ENCODE results near the gene ZNHIT6.
A peak's percentile ranks its signal among the peaks of the same experiment; 100 is the strongest.
"Not testable (repeated sequence)": the region's sequence is repeated elsewhere in the genome, so short reads cannot be mapped to it uniquely, and the experiment has no call there.

The ZNHIT6 gene, protein sequence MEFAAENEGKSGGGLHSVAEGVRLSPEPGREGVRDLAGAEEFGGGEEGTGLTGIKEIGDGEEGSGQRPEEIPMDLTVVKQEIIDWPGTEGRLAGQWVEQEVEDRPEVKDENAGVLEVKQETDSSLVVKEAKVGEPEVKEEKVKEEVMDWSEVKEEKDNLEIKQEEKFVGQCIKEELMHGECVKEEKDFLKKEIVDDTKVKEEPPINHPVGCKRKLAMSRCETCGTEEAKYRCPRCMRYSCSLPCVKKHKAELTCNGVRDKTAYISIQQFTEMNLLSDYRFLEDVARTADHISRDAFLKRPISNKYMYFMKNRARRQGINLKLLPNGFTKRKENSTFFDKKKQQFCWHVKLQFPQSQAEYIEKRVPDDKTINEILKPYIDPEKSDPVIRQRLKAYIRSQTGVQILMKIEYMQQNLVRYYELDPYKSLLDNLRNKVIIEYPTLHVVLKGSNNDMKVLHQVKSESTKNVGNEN

DNA sequence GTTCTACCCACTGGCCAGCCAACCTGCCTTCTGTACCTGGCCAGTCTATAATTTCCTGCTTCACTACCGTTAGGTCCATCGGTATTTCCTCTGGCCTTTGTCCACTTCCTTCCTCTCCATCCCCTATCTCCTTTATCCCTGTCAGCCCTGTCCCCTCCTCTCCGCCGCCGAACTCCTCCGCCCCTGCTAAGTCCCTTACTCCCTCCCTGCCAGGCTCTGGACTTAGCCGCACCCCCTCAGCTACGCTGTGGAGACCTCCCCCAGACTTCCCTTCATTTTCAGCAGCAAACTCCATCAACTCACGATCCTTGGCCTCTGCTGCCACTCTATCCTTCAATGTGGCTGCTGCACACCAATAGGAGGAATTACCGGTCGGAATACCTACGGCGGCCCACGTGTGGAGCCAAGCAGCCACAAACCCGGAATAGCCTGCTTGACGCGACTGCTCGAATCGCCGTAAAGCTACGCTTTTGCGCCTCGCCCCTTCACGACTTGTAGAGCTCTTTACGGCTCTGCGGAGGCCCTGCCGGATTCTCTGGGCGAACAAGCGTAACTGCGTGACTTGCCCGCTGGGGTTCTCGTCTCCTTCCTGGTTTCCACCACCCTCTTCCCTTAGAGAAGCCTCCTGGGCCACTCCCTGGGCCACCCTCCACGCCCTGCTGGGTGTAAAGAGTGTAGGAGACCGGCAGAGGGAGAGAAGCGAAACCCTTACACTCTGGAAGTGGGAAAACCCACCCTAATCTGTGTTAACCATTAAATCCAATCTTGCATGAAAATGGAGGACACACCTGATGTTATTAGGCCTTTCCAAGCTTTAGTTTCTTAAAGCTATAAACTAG is at the start of gene ZNHIT6:
TSS of gene ZNHIT6 (minus strand) at position 444 of the 839 bp plus-strand sequence. CDS start at position 295, 149 bp downstream.
- peak; percentile 47 for DNase-seq (ENCODE audit: low spot score)

GRCh38 chr1:85756864-85757263 is 48.6 kb upstream of the ZNHIT6 start:
- DNase-seq (ENCODE audit: low spot score): no peak

DNA sequence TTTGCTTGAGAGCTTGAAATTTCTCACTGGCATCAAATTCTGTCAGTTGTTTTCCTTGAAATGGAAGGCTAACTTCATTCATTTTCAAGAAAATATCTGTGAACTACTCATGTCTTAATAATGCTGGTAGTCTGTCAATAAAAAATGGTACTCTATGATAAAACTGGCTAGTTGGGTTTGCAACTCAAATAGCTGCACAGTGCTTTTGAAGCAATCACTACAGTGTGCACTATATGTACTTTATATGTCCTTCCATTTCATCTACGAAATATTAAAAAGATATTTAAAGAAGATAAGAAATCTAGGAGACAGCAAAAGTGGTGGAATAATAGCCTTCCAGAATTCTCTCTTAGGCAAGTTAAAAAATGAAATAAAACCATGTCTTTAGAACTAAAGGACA is 39.9 kb upstream of the ZNHIT6 start:
- DNase-seq (ENCODE audit: low spot score): no peak

- no peak for DNase-seq (ENCODE audit: low spot score)
Observed at GRCh38 chr1:85746777-85747176, 38.5 kb upstream of the ZNHIT6 start.

DNA sequence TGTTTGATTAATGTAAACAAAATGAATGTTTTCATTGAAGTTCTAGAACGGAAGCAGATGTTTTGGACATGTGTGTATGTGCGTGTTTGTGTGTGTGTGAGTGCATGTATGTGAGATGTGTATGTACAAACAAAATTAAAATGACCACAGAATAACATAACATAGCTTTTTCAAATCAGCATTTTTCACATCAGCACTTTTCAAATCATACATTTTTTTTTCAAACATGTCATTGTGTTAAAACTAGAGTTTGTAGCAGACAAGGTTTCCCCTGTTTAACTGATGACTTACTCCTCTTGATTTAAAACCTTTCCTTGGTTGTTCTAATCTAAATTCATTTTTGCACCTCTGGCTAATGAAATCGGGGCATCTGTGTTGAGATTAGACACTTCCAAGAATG is 35.6 kb upstream of the ZNHIT6 start:
- no peak for DNase-seq (ENCODE audit: low spot score)

DNA sequence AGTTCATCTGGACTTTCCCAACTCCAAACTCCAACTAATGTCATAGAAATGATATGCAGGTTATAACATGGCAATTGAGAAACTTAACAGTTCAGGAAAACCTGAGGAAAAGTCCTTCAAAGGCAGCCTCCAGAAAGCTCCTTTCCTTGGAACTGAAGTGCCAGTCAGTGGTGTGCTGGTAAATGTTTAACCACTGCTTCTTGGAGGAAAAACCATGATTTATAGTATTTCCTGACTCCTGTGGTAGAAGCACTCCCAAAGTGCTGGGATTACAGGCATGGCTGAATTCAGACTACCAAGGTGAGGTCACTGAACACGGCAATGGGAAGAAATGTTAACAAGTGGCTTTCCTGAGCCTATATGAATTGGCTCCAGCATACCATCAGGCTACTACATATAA is 26.7 kb upstream of the ZNHIT6 start:
- no peak for DNase-seq (ENCODE audit: low spot score)

DNA sequence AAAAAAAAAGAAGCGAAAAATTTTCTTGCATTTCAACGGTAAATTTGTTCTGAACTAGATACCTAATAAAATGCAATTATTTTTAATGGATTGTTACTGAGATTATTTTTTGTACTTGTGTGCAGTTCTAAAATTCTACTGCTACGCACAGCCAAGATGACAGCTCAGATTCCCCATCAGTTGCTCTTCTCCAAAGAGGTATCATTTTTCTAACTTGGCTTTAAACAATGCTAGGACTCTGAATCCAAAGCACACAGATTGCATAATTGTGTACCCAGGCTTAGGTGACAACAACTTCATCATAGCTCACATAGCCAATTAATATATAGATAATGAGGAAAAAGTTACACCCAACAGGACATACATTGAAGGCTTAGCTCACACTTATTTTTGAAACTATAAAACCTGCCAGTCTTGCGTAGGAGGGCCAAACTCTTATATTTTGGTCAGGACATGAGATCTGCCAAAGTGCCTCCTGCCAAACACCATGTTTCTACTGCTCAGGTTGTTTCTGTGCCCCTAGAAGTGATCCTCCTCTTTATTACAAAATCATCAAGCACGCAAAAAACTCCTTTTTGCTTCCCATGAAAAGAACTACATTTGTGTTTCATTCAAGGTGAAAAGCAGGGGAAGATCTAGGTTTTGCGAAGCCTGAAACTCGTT is 10.6 kb upstream of the ZNHIT6 start:
- no peak for DNase-seq (ENCODE audit: low spot score)

DNA sequence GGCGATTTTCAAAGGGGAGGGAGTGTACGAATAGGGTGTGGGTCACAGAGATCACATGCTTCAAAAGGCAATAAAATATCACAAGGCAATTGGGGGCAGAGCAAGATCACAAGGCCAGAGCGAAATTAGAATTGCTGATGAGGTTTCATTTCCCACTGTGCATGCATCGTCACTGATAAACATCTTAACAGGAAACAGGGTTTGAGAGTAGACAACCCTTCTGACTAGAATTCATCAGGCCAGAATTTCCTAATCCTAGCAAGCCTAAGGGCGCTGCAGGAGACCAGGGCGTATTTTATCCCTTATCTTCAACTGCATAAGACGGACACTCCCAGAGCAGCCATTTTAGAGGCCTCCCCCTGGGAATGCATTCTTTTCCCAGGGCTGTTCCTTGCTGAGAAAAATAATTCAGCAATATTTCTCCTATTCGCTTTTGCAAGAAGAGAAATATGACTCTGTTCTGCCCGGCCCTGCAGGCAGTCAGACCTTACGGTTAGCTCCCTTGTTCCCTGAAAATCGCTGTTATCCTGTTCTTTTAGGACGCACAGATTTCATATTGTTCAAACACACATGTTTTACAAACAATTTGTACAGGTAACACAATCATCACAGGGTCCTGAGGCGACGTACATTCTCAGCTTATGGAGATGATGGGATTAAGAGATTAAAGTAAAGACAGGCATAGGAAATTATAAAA is 6.3 kb upstream of the ZNHIT6 start:
- not testable (repeated sequence) for DNase-seq (ENCODE audit: low spot score)

DNA sequence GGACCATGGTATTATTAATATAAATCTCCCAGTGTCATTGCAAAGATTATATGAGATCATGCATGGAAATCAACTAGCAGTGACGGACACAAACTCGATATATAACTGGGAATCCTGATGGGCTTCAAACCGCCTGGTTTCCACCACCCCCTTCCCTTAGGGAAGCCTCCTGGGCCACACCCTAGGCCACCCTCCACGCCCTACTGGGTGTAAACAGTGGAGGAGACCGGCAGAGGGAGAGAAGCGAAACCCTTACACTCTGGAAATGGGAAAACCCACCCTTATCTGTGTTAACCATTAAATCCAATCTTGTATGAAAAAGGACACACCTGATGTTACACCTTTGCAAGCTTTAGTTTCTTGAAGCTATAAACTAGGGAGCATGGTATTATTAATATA is 595 bp upstream of the ZNHIT6 start:
- no peak for DNase-seq (ENCODE audit: low spot score)

DNA sequence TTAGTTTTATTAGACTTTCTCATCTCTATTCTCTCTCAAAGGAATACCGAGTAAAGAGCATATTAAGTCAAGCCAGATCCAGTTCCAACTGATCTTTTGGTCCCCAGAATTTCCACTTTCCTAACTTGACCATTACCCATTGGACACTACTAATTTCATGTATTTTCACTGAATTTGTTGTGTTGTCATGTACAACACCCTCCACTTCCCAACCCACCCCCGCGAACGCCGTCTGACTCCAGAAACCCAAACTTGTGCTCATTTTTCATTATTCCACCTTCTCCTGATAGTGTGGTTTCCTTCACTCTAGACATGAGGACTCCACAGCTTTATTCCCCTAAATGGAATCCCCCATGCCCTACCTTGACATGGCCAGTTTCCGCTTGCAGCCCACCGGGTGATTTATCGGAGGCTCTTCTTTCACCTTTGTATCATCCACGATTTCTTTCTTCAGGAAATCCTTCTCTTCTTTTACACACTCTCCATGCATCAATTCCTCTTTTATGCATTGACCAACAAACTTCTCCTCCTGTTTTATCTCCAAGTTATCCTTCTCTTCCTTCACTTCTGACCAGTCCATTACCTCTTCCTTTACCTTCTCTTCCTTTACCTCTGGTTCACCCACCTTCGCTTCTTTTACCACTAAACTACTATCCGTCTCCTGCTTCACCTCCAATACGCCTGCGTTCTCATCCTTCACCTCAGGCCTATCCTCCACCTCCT is 805 bp downstream of the ZNHIT6 start:
- no peak for DNase-seq (ENCODE audit: low spot score)

GRCh38 chr1:85705940-85706339 is 2.3 kb downstream of the ZNHIT6 start:
- DNase-seq (ENCODE audit: low spot score): no peak

GRCh38 chr1:85700422-85700821 is 7.8 kb downstream of the ZNHIT6 start:
- no peak for DNase-seq (ENCODE audit: low spot score)

- DNase-seq (ENCODE audit: low spot score): no peak
Observed at GRCh38 chr1:85697895-85698294, 10.3 kb downstream of the ZNHIT6 start.

- DNase-seq (ENCODE audit: low spot score): peak; percentile 7
Observed at GRCh38 chr1:85692730-85693314, 15.4 kb downstream of the ZNHIT6 start.

- no peak for DNase-seq (ENCODE audit: low spot score)
Observed at GRCh38 chr1:85689775-85690404, 18.3 kb downstream of the ZNHIT6 start.

DNA sequence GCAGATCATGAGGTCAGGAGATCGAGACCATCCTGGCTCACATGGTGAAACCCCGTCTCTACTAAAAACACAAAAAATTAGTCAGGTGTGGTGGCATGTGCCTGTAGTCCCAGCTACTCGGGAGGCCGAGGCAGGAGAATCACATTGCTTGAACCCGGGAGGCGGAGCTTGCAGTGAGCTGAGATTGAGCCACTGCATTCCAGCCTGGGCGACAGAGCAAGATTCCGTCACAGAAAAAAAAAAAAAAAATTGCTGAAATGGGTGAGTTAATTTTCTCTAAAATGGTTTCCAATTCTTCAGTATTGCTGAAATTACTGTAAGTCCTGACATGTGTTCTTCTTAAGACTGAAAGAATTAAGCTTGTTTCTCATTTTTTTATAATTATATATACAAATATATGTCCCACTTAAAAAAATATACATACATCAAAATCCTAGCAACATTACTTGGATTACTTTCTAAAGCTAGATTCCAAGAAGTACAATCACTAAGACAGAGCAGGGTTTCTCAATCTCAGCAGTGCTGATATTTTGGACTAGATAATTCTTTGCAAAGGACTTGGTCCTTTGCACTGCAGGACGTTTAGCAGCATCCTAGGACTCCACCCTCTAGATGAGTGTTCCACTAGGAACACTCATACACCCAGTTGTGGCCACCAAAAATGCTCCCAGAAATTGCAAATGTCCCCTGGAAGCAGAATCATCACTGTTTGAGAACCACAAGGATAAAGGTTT is 24.8 kb downstream of the ZNHIT6 start:
- DNase-seq (ENCODE audit: low spot score): no peak

GRCh38 chr1:85681087-85681486 is 27.1 kb downstream of the ZNHIT6 start:
- no peak for DNase-seq (ENCODE audit: low spot score)

DNA sequence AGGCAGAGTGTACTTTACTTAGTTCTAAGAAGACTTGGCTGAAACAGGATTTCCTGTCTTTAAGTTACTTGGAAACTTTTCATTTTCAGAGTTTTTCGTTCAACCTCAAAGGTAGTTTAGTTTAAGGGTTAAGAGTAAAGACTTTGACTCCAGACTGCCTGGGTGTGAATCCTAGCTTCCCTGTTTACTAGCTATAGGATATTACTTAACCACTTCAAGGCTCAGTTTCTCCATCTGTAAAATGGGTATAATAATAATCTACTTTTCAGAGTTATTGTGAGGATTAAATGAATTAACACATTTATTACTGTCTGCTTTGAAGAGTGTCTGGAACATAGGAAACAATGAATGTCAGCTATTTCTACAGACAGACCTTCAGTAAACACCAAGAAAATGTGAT is 30.0 kb downstream of the ZNHIT6 start:
- DNase-seq (ENCODE audit: low spot score): no peak

GRCh38 chr1:85677656-85678055 is 30.6 kb downstream of the ZNHIT6 start:
- no peak for DNase-seq (ENCODE audit: low spot score)
